ENCODE data around the gene TIMM50. TPM values are rescaled to one million over a fixed set of nuclear protein-coding genes. Genes with fewer than 3 reads are reported as not detected.

Gene TIMM50
- total and polyA plus RNA-seq, 2 of the 8 experiments (the other 6 are each of a cell fraction or from before 2014, with no cell fraction given), result 155 to 187 TPM

GRCh38 chr19:39465956-39466747, 14.5 kb upstream of the TIMM50 start (continued):
- TF ChIP-seq, protein P1, sequence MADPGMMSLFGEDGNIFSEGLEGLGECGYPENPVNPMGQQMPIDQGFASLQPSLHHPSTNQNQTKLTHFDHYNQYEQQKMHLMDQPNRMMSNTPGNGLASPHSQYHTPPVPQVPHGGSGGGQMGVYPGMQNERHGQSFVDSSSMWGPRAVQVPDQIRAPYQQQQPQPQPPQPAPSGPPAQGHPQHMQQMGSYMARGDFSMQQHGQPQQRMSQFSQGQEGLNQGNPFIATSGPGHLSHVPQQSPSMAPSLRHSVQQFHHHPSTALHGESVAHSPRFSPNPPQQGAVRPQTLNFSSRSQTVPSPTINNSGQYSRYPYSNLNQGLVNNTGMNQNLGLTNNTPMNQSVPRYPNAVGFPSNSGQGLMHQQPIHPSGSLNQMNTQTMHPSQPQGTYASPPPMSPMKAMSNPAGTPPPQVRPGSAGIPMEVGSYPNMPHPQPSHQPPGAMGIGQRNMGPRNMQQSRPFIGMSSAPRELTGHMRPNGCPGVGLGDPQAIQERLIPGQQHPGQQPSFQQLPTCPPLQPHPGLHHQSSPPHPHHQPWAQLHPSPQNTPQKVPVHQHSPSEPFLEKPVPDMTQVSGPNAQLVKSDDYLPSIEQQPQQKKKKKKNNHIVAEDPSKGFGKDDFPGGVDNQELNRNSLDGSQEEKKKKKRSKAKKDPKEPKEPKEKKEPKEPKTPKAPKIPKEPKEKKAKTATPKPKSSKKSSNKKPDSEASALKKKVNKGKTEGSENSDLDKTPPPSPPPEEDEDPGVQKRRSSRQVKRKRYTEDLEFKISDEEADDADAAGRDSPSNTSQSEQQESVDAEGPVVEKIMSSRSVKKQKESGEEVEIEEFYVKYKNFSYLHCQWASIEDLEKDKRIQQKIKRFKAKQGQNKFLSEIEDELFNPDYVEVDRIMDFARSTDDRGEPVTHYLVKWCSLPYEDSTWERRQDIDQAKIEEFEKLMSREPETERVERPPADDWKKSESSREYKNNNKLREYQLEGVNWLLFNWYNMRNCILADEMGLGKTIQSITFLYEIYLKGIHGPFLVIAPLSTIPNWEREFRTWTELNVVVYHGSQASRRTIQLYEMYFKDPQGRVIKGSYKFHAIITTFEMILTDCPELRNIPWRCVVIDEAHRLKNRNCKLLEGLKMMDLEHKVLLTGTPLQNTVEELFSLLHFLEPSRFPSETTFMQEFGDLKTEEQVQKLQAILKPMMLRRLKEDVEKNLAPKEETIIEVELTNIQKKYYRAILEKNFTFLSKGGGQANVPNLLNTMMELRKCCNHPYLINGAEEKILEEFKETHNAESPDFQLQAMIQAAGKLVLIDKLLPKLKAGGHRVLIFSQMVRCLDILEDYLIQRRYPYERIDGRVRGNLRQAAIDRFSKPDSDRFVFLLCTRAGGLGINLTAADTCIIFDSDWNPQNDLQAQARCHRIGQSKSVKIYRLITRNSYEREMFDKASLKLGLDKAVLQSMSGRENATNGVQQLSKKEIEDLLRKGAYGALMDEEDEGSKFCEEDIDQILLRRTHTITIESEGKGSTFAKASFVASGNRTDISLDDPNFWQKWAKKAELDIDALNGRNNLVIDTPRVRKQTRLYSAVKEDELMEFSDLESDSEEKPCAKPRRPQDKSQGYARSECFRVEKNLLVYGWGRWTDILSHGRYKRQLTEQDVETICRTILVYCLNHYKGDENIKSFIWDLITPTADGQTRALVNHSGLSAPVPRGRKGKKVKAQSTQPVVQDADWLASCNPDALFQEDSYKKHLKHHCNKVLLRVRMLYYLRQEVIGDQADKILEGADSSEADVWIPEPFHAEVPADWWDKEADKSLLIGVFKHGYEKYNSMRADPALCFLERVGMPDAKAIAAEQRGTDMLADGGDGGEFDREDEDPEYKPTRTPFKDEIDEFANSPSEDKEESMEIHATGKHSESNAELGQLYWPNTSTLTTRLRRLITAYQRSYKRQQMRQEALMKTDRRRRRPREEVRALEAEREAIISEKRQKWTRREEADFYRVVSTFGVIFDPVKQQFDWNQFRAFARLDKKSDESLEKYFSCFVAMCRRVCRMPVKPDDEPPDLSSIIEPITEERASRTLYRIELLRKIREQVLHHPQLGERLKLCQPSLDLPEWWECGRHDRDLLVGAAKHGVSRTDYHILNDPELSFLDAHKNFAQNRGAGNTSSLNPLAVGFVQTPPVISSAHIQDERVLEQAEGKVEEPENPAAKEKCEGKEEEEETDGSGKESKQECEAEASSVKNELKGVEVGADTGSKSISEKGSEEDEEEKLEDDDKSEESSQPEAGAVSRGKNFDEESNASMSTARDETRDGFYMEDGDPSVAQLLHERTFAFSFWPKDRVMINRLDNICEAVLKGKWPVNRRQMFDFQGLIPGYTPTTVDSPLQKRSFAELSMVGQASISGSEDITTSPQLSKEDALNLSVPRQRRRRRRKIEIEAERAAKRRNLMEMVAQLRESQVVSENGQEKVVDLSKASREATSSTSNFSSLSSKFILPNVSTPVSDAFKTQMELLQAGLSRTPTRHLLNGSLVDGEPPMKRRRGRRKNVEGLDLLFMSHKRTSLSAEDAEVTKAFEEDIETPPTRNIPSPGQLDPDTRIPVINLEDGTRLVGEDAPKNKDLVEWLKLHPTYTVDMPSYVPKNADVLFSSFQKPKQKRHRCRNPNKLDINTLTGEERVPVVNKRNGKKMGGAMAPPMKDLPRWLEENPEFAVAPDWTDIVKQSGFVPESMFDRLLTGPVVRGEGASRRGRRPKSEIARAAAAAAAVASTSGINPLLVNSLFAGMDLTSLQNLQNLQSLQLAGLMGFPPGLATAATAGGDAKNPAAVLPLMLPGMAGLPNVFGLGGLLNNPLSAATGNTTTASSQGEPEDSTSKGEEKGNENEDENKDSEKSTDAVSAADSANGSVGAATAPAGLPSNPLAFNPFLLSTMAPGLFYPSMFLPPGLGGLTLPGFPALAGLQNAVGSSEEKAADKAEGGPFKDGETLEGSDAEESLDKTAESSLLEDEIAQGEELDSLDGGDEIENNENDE (IDR thresholded peaks at IDR 0.05; ENCODE audit: insufficient replicate concordance, low read length), result no peak
- TF ChIP-seq POU5F1 (IDR thresholded peaks at IDR 0.05; ENCODE audit: low read depth, low read length) (no peak), ATF2 (IDR thresholded peaks at IDR 0.05; ENCODE audit: low read length) (no peak), RBBP5 (IDR thresholded peaks at IDR 0.05; ENCODE audit: borderline replicate concordance, low read depth, low read length) (no peak), GABPA (IDR thresholded peaks at IDR 0.05; ENCODE audit: borderline replicate concordance, insufficient read depth, low read length) (no peak)
- TF ChIP-seq, protein P2, sequence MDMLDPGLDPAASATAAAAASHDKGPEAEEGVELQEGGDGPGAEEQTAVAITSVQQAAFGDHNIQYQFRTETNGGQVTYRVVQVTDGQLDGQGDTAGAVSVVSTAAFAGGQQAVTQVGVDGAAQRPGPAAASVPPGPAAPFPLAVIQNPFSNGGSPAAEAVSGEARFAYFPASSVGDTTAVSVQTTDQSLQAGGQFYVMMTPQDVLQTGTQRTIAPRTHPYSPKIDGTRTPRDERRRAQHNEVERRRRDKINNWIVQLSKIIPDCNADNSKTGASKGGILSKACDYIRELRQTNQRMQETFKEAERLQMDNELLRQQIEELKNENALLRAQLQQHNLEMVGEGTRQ (IDR thresholded peaks at IDR 0.05; ENCODE audit: low read length), result no peak

Measured in H1 (cell line).